Stomach (tissue), 9 donors: ENCODE measurements around the gene AKR1A1. TPM values are rescaled to one million over a fixed set of nuclear protein-coding genes. Genes with fewer than 3 reads are reported as not detected.

Source experiments
- DNase-seq, 2 donors: peaks; one replicate each; pipeline versions ENCODE4 v3.0.0 to v3.0.0-alpha.2; 2013 to 2019
- H3K27ac ChIP-seq, 5 donors: fragments of 200-600 bp in 4 of 5; sonication (generic) in 4 of 5; one replicate each; pipeline ENCODE4 v1.5.1; 2013 to 2019; ENCODE audit warnings: mild to moderate bottlenecking in 1 of 5, moderate library complexity in 1 of 5
- H3K27me3 ChIP-seq, 3 donors: fragments of 200-600 bp; sonication (generic); one replicate each; pipeline ENCODE4 v1.5.1; 2017 to 2019; ENCODE audit warnings: mixed run types in 1 of 3
- H3K36me3 ChIP-seq, 4 donors: fragments of 200-600 bp; sonication (generic); 1 replicate in 3 of 4; 2 replicates in 1 of 4; pipeline ENCODE4 v1.5.1; 2016 to 2019
- H3K4me1 ChIP-seq, 4 donors: fragments of 200-600 bp; sonication (generic); one replicate each; pipeline ENCODE4 v1.5.1; 2016 to 2019
- H3K4me3 ChIP-seq, 4 donors: fragments of 200-600 bp; sonication (generic) in 3 of 4; one replicate each; pipeline ENCODE4 v1.5.1; 2016 to 2019; ENCODE audit warnings: mild to moderate bottlenecking in 1 of 4
- H3K9me3 ChIP-seq, 4 donors: fragments of 200-600 bp; sonication (generic); one replicate each; pipeline ENCODE4 v1.5.1; 2016 to 2019
- CTCF ChIP-seq, 7 experiments: fragments of 450-650 bp in 4 of 7; fragments of 200-600 bp in 3 of 7; sonication (generic) in 3 of 7; IDR thresholded peaks; one replicate each; pipeline ENCODE4 v1.5.1; 2016 to 2019; ENCODE audit warnings: antibody characterized with exemption in 7 of 7, control low read depth in 2 of 7, mild to moderate bottlenecking in 1 of 7
- EP300 ChIP-seq: sonication (generic); formaldehyde crosslinking; IDR thresholded peaks from one replicate; pipeline ENCODE4 v1.6.1; 2017; ENCODE audit warnings: antibody characterized with exemption
- POLR2A ChIP-seq, 4 donors: fragments of 450-650 bp; IDR thresholded peaks; one replicate each; pipeline ENCODE4 v1.6.1; 2016; ENCODE audit warnings: antibody characterized with exemption in 4 of 4, control low read depth in 2 of 4, mild to moderate bottlenecking in 1 of 4, moderate library complexity in 1 of 4
- POLR2AphosphoS5 ChIP-seq, 3 donors: sonication (generic); formaldehyde crosslinking; IDR thresholded peaks; one replicate each; pipeline ENCODE4 v1.6.1; 2016; ENCODE audit warnings: antibody characterized with exemption in 3 of 3
- WGBS, 5 donors: extraction: QIAGEN DNeasy Blood & Tissue Kit in 3 of 5; methylation state at CpG; one replicate each; pipeline versions ENCODE4 v1.1.5 to v1.1.7; 2013 to 2018; 5-methylcytosine and 5-hydroxymethylcytosine counted together
- intact Hi-C: fragments of 100-400 bp; cut with DNase I; formaldehyde crosslinking; loops from one replicate; pipeline ENCODE4 v1.15.1; 2023; ENCODE audit warnings: low total_unique reads
- polyA plus RNA-seq, 3 donors: library from polyadenylated mRNA; stranded (reverse); fragments of 200-250 nt; gene quantifications; one replicate each; pipeline ENCODE4 v1.2.3, GENCODE V29; 2013
- total RNA-seq, 5 donors: library from RNA; depleted of rRNA; stranded (reverse); fragments of >200 nt; gene quantifications; one replicate each; pipeline versions ENCODE4 v1.1.0 to v1.2.3, GENCODE V29; 2014 to 2016
- donor health status: healthy with polysubstance abuse.
- donor health status: Bipolar disorder and iron deficiency.
- donor health status: healthy.

AKR1A1 gene
- total and polyA plus RNA-seq, 8 donors: 10.5 to 246 (median 184) TPM

- Histone ChIP-seq H3K36me3 (peaks cover 43 to 85% (median 75%) of the 10 kb centered on the region in 4 donors), H3K27me3 (no peaks in the 10 kb centered on the region), H3K4me3 (no peak overlapping the region), H3K27ac (peak overlapping the region in 2 of 5 donors; percentile 8 to 60), H3K9me3 (no peaks in the 10 kb centered on the region), H3K4me1 (peaks cover 0 to 22% (median 5%) of the 10 kb centered on the region in 4 donors)
- WGBS, 5 donors: 34 to 59% (median 50%) methylated on average over 5 of the region's 5 CpGs
- intact Hi-C loops: loop anchor here (5.0 kb wide), 2 partner anchors 49 to 204 kb away; no protein-coding TSS in a partner anchor
- TF ChIP-seq CTCF (IDR thresholded peaks at IDR 0.05): no peak
- TF ChIP-seq POLR2A (IDR thresholded peaks at IDR 0.05): no peak
- TF ChIP-seq EP300: no peak
- TF ChIP-seq POLR2AphosphoS5 (IDR thresholded peaks at IDR 0.05): no peak
- DNase-seq: no peak
These were observed 16.1 kb downstream of the AKR1A1 start for GRCh38 chr1:45566722-45567121.

GRCh38 chr1:45567911-45568310, 17.3 kb downstream of the AKR1A1 start:
- Histone ChIP-seq H3K27ac (no peak overlapping the region), H3K4me3 (no peak overlapping the region), H3K9me3 (no peaks in the 10 kb centered on the region), H3K36me3 (peaks cover 32 to 73% (median 63%) of the 10 kb centered on the region in 4 donors), H3K27me3 (no peaks in the 10 kb centered on the region), H3K4me1 (peaks cover 0 to 22% (median 5%) of the 10 kb centered on the region in 4 donors)
- intact Hi-C loops: loop anchor here (5.0 kb wide), 2 partner anchors 51 to 206 kb away; no protein-coding TSS in a partner anchor
- TF ChIP-seq CTCF (IDR thresholded peaks at IDR 0.05): no peak
- TF ChIP-seq POLR2AphosphoS5 (IDR thresholded peaks at IDR 0.05): no peak
- TF ChIP-seq EP300: no peak
- DNase-seq: no peak
- WGBS, 5 donors: 85 to 93% (median 89%) methylated on average over 7 of the region's 7 CpGs

GRCh38 chr1:45568421-45568820, 17.8 kb downstream of the AKR1A1 start:
- no peak overlapping the region for H3K4me3 ChIP-seq
- no peak overlapping the region for H3K27ac ChIP-seq
- WGBS, 5 donors: 62 to 76% (median 69%) methylated on average over 4 of the region's 4 CpGs
- H3K36me3 ChIP-seq: peaks cover 31 to 68% (median 58%) of the 10 kb centered on the region in 4 donors
- H3K9me3 ChIP-seq: no peaks in the 10 kb centered on the region
- no peak for TF ChIP-seq POLR2AphosphoS5 (IDR thresholded peaks at IDR 0.05)
- TF ChIP-seq EP300: no peak
- TF ChIP-seq CTCF (IDR thresholded peaks at IDR 0.05): no peak
- no peak for TF ChIP-seq POLR2A (IDR thresholded peaks at IDR 0.05)
- no peak for DNase-seq
- no peaks in the 10 kb centered on the region for H3K27me3 ChIP-seq
- H3K4me1 ChIP-seq: peaks cover 0 to 22% (median 5%) of the 10 kb centered on the region in 4 donors
- intact Hi-C loops: loop anchor here (5.0 kb wide), 2 partner anchors 51 to 206 kb away; no protein-coding TSS in a partner anchor

GRCh38 chr1:45569571-45569961, 18.9 kb downstream of the AKR1A1 start:
- H3K9me3 ChIP-seq: no peaks in the 10 kb centered on the region

More at GRCh38 chr1:45569571-45569961, 18.9 kb downstream of the AKR1A1 start:
- Histone ChIP-seq H3K27ac (no peak overlapping the region), H3K36me3 (peaks cover 26 to 57% (median 47%) of the 10 kb centered on the region in 4 donors), H3K27me3 (no peaks in the 10 kb centered on the region), H3K4me3 (no peak overlapping the region), H3K4me1 (peaks cover 0 to 22% (median 5%) of the 10 kb centered on the region in 4 donors)
- intact Hi-C loops: loop anchor here (5.0 kb wide), 2 partner anchors 52 to 207 kb away; no protein-coding TSS in a partner anchor
- DNase-seq: no peak
- WGBS, 5 donors: 36 to 56% (median 46%) methylated on average over 3 to 4 of the region's 4 CpGs
- no peak for TF ChIP-seq CTCF (IDR thresholded peaks at IDR 0.05)
- TF ChIP-seq EP300: no peak
- TF ChIP-seq POLR2AphosphoS5 (IDR thresholded peaks at IDR 0.05): no peak
- no peak for TF ChIP-seq POLR2A (IDR thresholded peaks at IDR 0.05)
